ENCODE data around the gene SH3BP5. TPM values are rescaled to one million over a fixed set of nuclear protein-coding genes. Genes with fewer than 3 reads are reported as not detected.

SH3BP5 gene
- polyA plus RNA-seq, 1 of the 3 experiments (the other 2 are of a cell fraction) = 29.5 TPM

GRCh38 chr3:15346516-15346915, 14.1 kb upstream of the SH3BP5 start:
- H4K20me1 ChIP-seq (ENCODE audit: insufficient read depth) = no peaks in the 10 kb centered on the region
- ChIA-PET CTCF (interaction anchor here (1.2 to 2.1 kb wide), 3 partner anchors 14 to 143 kb away, joined by 3 to 9 read pairs (median 6); partner anchors contain the start of gene SH3BP5), POLR2A (no interaction called here)
- H3K36me3 ChIP-seq (replicated peaks in 1 of 2; ENCODE audit: control insufficient read depth in 1 of 2, insufficient read depth in 2 of 2, low read length in 1 of 2) = no peaks in the 10 kb centered on the region
- H3K4me2 ChIP-seq = no peak overlapping the region
- no peak overlapping the region for H3K4me3 ChIP-seq (ENCODE audit: low read depth in 2 of 2, low read length in 1 of 2)
- no peaks in the 10 kb centered on the region for H3F3A ChIP-seq (replicated peaks; ENCODE audit: insufficient read depth)
- H3K79me2 ChIP-seq (ENCODE audit: insufficient read depth) = no peaks in the 10 kb centered on the region
- H3K4me1 ChIP-seq (ENCODE audit: control insufficient read depth in 1 of 2, insufficient read depth in 2 of 2, low read depth in 1 of 2, low read length in 1 of 2) = no peaks in the 10 kb centered on the region
- no peak for DNase-seq
- H3K9me3 ChIP-seq = no peaks in the 10 kb centered on the region
- no peak overlapping the region for H2AFZ ChIP-seq (ENCODE audit: low read depth)
- TF ChIP-seq USF2 (IDR thresholded peaks at IDR 0.05; ENCODE audit: borderline replicate concordance, low read depth, low read length) (no peak), MEF2A (IDR thresholded peaks at IDR 0.05; ENCODE audit: borderline replicate concordance, low read depth) (no peak), FOSL2 (IDR thresholded peaks at IDR 0.05; ENCODE audit: borderline replicate concordance, low read depth) (no peak), POLR2AphosphoS5 (IDR thresholded peaks at IDR 0.05; ENCODE audit: low read depth, low read length) (no peak), NRF1 (IDR thresholded peaks at IDR 0.05; ENCODE audit: low read depth, low read length) (no peak), ELF1 (IDR thresholded peaks at IDR 0.05) (no peak), EZH2phosphoT487 (IDR thresholded peaks at IDR 0.05; ENCODE audit: borderline replicate concordance, low read depth) (no peak), SMC3 (IDR thresholded peaks at IDR 0.05; ENCODE audit: low read depth, low read length) (no peak), GABPA (IDR thresholded peaks at IDR 0.05; ENCODE audit: low read depth) (no peak), CHD2 (IDR thresholded peaks at IDR 0.05; ENCODE audit: low read length, partially characterized antibody) (no peak), EP300 (IDR thresholded peaks at IDR 0.05; ENCODE audit: borderline replicate concordance in 1 of 2, low read depth in 1 of 2, low read length in 1 of 2) (no peak), NFIC (IDR thresholded peaks at IDR 0.05; ENCODE audit: borderline replicate concordance) (no peak), MAX (IDR thresholded peaks at IDR 0.05; ENCODE audit: low read depth) (no peak), REST (IDR thresholded peaks at IDR 0.05; ENCODE audit: low read depth, low read length) (no peak), GATA2 (CRISPR knock-in tag; IDR thresholded peaks at IDR 0.05) (no peak), CTCF (IDR thresholded peaks at IDR 0.05) (no peak), FOXM1 (IDR thresholded peaks at IDR 0.05; ENCODE audit: low read depth) (no peak), JUND (IDR thresholded peaks at IDR 0.05) (no peak)
- TF ChIP-seq, protein P1, sequence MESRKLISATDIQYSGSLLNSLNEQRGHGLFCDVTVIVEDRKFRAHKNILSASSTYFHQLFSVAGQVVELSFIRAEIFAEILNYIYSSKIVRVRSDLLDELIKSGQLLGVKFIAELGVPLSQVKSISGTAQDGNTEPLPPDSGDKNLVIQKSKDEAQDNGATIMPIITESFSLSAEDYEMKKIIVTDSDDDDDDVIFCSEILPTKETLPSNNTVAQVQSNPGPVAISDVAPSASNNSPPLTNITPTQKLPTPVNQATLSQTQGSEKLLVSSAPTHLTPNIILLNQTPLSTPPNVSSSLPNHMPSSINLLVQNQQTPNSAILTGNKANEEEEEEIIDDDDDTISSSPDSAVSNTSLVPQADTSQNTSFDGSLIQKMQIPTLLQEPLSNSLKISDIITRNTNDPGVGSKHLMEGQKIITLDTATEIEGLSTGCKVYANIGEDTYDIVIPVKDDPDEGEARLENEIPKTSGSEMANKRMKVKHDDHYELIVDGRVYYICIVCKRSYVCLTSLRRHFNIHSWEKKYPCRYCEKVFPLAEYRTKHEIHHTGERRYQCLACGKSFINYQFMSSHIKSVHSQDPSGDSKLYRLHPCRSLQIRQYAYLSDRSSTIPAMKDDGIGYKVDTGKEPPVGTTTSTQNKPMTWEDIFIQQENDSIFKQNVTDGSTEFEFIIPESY (IDR thresholded peaks at IDR 0.05; ENCODE audit: borderline replicate concordance, low read depth) = no peak
- TF ChIP-seq, protein P2, sequence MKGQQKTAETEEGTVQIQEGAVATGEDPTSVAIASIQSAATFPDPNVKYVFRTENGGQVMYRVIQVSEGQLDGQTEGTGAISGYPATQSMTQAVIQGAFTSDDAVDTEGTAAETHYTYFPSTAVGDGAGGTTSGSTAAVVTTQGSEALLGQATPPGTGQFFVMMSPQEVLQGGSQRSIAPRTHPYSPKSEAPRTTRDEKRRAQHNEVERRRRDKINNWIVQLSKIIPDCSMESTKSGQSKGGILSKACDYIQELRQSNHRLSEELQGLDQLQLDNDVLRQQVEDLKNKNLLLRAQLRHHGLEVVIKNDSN (IDR thresholded peaks at IDR 0.05; ENCODE audit: borderline replicate concordance, low read depth) = no peak
- H3K9ac ChIP-seq = no peak overlapping the region
- whole genome bisulfite sequencing (ENCODE audit: low lambda C conversion rate) = 90% methylated on average over 2 of the region's 2 CpGs
- H3K27me3 ChIP-seq (ENCODE audit: insufficient read depth) = no peaks in the 10 kb centered on the region; the same call in 1 of the 2 replicates
- H3K27ac ChIP-seq (ENCODE audit: low read depth in 2 of 2, low read length in 1 of 2) = no peak overlapping the region
- no peaks in the 10 kb centered on the region for H3K9me2 ChIP-seq
